Measurements from ENCODE around the gene ZFHX3.

Gene ZFHX3

DNA sequence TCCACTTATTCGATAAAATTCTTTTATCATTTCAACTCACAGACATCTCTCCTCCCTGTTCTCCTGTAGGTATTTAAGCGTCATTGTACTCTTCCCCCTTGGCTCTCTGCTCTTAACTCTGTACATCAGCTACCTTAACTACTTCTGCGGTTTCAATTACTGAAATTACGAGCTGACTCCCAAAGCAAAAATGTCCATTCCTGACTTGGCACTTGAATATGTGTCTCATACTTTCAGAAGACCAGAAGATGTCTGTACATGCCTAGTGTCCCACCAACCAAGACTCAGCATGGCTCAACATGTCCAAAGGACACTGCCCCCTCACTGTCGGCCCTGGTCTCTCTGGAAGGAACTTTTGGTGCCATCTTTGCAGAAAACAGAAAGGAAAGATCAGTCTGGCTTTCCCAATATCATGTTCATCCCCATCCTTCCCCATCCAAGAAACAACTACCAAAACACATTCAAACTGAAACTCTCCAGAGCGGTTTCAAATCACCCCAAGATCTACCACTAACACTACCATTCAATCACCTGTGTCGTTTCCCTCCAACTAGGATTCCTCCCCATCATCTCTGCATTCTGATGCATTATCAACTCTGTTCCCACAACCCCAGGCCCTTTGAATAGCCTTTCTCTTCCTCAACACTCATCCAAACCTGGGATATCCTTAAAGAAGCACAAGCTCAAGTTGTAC lies 74.9 kb downstream of the ZFHX3 start:
- no peak for DNase-seq

- no peak for DNase-seq
These were observed 76.6 kb downstream of the ZFHX3 start for GRCh38 chr16:72971370-72971769.

DNA sequence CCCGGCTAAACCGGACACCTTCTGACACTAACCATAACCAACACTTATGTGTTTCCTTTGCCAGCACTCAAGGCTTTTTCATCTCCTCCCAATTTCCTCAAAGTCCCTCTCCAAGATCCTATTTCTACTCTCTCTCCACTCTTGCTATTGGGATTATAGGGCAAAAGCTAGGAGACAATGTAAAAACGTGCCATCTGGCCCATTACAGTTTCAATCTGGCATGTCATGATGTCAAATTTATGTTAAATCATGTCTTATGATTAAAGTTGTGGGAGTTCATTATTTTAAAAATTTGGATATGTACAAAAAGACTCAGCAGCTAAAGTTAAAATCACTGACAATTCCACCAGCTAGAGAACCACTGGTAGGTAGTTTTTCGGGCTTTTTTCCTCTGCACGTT lies 77.3 kb downstream of the ZFHX3 start:
- no peak for DNase-seq

DNA sequence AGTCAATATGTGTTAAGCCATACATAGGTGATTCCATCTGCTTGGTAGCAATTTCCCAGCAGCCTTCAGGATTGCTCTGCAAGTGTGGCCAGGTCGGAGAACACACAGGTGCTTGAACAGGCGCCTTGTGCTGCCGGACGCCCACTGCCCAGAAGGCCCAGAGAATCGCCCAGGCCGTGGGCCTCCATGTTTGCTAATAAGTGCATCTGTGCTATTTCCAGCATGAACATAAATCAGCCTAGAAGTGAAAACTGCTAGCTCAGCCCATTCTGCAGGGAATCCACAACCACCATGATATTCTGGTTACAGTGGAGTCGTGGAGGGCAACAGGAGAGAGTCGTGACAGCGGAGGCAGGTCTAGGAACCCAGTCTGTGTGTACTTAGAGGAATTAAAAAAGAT lies 78.1 kb downstream of the ZFHX3 start:
- DNase-seq: no peak

DNA sequence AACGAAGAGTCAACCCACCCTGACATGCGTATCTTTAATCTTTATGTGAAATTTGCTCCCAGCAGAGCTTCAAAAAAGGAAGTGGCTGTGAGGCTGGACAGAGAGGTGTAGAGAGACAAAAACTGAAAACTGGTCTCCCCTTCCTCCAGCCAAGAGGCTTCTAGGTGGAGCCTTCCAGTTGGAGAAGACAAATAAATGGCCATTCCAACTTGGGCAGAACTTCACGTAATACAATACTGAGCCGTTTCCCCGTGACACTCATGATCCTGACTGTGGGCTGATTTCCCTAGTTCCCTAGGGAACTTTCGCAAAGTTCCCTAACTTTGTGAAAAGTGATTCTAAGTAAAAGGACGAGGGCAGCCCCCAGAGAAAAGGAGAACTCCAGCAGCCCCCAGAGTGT lies 78.8 kb downstream of the ZFHX3 start:
- DNase-seq: no peak

DNA sequence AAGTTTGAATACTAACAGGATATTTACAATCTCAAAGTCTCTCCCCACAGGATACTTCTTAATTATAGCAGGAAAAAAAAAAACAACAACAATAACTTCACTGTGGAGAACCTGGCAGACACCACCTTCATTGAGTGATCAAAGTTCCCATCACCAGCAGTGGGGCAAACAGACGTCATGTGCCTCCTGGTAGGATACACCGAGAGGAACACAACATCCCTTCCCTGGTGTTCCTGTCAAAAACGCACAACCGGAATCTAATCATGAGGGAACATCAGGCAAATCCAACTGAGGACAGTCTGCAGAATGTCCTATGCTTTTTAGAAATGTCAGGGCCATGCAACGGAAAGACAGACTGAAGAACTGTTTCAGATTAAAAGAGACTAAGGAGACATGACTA lies 80.0 kb downstream of the ZFHX3 start:
- DNase-seq: no peak

DNA sequence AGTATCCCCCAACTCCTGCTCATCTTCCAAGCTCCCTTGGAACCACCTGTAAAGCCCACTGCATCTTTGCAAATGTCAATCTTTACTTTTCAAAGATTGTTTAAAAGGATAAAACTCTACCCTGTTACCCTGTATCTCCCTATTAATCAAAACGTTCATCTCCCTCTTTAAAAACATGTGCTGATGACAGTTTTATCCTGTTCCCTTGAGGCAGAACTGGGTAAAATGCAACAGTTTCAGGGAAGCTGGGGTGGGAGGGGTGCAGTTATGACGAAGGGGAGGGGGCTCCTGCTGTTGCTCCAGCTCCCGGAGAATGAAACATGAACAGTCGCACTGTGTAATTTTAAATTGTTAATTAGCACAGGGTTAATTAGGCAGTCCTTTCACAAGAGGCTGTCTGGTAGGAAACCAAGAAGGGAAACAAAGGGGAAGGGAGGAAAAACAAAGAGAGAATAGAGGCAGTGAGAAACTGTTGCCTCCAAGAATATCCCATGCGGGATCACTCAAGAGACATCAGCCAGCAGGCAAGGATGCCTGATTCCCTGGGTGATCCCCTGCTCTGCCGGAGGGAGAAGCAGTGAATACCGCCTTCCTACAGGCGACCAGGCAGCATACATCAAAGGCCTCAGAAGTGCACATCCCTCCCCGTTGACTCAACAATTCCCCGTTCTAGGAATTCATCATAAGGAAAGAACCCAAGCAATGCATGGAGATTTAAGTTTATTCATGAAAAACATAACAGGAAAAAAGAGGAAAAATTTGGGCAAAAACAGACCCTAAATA lies 84.2 kb downstream of the ZFHX3 start:
- DNase-seq: no peak

DNA sequence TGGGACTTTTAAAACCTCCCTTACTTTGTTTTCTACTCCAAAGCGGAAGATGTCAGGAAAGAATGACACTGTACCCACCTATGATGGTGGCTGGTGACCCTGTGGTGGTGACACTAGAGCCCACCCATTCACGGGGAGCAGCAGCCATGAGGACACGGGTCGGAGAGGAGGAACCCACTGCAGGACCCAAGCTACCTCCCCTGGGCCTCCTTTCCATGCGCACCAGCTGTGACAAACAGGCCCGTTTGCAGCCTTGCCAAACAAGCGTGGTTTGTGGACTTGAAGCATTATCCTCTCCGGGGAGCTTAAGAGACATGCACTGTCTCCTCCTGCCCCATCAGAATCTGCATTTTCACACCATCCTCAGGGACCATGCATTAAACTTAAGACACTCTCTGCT lies 85.6 kb downstream of the ZFHX3 start:
- DNase-seq: no peak

DNA sequence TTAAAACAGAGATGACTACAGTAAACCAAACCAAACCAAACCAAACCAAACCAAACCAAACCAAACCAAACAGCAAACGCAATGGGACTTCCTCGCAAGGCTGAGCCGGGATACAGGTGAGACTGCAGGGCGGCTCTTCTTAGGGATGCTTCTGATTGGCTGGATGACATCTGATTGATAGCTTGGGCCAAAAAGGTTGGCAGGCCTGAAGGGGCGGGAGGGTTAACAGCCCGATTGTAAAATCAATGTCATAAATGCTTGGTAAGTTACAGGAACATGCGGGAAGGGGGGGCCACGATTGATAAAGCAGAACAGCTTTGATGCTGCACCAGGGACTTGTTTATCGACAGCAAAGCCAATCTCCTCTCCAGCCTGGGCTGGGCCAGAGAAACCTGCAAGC lies 86.1 kb downstream of the ZFHX3 start:
- no peak for DNase-seq

DNA sequence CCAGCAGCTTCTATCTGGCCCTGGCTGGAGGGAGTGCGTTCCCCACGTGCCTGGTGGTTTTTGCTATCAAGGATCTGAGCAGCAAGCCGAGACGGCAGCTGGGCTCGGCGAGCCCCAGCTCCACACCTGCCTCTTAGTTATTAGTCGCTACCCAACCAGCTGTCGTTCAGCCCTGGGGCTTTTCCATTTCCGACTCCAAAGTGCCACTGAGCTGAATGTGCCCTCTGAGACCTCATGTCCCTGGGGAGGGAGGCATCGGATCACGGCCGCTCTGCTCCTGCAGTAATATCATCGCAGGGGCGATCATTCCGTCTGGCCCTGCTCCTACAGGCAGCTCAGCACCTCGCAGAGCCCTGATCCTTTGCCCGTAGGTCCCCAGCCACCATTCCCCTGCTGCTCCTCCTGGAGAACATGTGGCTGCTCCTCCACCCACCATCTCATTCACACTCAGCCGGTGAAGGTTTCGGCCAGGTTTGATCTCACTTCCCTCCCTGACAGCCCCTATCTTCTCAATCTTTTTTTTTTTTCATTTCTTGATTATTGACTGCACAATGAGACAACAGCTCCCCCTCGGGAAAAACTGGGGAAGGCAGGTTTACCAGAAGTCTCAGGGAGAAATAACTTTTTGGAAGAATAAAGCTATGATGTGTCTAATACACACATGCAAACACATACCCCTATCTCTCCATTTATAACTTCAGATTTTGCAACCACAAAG lies 86.7 kb downstream of the ZFHX3 start:
- DNase-seq: peak; percentile 89

DNA sequence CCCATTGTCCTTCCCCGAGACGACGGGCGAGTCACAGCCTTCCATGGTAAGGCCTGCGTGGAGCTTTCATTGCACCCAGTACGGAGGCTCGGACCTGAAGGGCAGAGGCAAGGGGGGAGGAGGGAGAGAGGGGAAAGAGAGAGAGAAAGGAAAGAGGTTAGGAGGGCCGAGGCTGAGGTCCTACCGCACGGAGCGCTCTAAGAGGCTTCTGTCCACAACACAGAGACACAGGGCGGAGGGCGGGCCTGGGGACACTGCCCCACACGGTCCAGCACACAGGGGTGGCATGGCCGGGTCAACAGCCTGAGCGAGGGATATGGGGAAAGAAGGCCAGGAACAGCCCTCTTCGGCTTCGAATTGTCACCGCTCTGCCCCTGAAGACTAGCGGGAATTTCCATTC lies 87.8 kb downstream of the ZFHX3 start:
- DNase-seq: no peak

GRCh38 chr16:72959301-72959996 lies 88.5 kb downstream of the ZFHX3 start:
- no peak for DNase-seq

DNA sequence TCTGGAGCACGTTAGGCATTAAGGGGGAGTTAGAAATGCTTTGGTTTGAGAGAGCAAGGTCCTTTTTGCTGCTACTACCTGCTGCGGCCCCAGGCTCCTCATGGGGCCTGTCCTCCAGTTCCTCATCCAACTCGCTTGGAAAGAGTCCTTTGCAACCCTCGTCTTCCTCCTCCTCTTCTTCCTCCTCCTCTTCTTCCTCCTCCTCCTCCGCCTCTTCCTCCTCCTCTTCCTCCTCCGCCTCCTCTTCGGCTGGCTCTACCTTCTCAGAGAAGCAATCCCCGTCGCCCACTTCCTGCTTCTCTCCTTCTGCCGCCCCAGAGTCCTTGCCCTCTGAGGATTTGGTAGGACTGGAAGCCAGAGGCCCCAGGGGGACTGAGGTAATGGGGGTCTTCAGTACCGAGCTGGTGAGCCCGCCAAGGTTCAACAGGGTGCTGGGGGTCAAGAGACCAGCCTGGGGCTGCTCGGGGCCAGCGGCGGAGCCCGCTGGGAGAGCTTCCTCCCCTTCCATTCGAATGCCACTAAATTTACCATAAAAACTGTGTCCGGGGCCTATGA lies 89.3 kb downstream of the ZFHX3 start:
- no peak for DNase-seq

DNA sequence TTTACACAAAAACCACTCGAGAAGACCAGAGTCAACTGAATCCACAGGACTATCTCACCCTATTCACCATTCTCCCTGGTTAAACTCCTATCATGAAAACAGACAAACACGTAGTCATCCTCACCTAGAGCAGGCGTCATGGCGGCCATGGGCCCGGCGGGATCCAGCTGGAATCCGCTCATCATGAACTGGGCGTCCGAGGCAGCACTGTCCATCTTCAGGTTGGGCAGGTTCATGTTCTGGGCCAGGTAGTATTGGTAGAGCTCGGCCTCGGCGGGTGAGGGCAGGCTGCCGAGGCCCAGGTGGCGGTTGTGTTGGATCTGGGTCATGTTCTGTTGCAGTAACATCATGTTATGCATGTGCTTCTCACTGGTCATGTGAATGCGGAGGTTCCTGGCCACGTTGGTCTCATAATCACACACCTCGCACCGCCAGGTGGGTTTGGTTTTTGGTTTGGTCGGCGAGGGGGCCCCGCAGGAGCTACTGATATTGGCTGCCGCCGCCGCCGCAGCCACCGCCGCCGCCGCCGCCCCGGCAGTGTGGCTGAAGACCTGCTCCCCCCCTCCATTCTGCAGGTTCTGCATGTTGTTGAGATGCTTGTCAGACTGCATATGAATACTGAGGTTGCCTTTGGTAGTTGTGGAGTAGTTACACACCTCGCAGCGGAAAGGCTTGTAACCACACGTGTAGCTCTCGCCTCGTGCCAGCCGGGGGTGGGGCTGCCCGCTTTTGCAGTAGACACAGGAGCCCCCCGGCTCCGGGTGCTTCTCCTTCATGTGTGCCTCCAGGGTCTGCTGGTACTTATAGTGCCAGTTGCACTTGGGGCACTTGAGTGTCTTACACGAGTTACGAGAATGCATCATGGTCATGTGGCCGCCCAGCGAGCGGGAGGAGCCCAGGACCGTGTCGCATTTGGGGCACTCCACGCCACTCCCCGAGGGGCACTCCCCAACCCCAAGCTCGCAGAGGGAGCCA lies 90.3 kb downstream of the ZFHX3 start:
- no peak for DNase-seq

DNA sequence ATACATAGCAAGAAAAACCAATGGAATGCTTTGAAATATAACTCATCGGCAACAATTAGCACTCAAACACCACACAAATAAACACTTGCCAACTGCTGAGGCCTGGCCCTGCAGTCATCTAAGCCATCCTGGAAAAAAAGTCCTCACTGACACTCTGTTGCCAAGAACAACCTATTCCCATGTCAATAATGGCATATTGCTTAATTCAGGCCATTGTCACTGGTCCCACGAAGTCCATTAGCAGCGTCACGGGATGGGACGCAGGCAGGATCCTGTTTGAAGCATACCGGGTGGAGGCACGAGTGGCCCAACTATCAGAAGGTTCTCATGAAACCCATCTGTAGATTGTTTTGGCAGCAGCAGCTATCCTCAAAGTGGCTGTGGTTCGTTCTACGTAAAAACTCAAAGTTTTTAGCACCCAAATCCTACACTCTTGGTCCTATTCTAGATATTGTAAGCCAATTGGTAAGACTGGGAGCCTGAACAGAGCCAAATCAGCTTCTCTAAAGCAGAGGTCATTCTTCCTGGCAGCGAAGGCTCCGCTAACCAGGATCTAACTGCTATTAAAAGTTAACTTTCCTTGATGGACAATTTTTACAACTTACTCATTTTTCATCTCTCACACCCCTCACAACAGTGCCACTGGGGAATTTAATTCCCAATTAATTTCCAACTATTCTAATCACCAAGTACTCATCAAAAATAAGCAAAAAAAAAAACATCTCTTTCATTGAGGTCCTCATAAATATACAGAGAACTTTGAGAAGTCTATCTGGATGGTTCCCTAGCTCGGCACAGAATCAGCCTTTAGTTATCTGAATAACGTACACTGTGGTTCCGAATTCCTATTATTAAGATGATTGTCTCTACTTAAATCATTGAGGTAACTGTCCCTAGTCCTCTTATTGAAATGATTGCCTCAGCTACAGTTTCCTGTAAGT lies 91.5 kb downstream of the ZFHX3 start:
- no peak for DNase-seq

DNA sequence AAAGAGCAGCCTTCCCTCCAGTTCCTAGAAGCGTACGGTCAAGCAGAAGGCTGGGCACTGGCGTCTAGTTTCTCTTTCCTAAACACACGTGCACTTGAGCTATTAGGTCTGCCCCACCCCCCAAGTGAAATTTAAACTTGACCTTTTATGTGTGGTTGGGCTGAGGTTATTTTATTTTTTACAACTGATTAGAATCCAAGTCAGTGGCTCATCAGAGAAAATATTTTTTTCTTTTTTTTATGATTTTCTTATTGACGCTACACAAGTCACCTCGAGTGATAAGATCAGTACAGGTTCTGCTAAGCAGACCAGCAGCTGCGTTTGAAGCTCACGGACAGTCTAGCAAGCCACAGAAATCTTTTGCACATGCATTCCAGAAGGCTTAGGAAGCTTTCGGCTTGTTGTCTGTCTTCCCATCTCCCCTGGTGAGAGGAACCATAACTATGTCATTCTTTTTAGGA lies 95.1 kb downstream of the ZFHX3 start:
- no peak for DNase-seq

GRCh38 chr16:72952404-72952803 lies 95.5 kb downstream of the ZFHX3 start:
- DNase-seq: no peak

- no peak for DNase-seq
These were observed 96.0 kb downstream of the ZFHX3 start for GRCh38 chr16:72951916-72952315.

- DNase-seq: no peak
These were observed 97.3 kb downstream of the ZFHX3 start for GRCh38 chr16:72950669-72951068.

DNA sequence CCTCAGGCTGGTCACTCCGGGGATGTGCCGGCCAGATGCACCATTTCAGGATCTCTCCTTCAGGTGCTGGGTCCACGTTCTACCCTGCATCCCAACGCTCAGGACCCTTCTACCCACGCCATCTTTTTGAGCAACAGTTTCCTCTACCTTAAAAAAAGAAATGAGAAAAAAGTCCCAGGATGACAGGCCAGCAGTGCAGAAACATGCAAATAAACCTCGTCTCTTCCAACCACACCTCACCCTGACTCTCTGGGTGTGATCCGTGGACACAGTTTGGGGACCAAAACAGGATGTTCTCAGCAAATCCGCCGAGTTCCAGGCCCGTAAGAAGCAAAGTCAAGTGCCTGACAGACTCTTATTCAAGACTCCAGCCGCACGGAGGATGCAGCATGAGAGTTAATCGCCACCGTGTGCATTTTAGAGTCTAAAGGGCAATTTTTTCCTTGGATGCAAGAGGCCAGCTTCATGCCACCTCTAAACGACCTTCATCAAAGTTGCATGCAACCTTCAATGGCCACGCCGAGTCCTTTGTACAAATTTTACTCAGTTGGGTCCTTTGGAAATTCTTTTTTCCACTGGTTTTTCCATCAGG lies 99.6 kb downstream of the ZFHX3 start:
- DNase-seq: no peak
